CD4-positive, alpha-beta T cell treated with Interleukin-15 for 1 hour (primary cell): Measurements from ENCODE around the gene ATP5PB.
A peak's percentile ranks its signal among the peaks of the same experiment; 100 is the strongest.

Experiments
- DNase-seq: peaks from one replicate; pipeline ENCODE4 v3.0.0-alpha.2; 2020

The ATP5PB gene

DNA sequence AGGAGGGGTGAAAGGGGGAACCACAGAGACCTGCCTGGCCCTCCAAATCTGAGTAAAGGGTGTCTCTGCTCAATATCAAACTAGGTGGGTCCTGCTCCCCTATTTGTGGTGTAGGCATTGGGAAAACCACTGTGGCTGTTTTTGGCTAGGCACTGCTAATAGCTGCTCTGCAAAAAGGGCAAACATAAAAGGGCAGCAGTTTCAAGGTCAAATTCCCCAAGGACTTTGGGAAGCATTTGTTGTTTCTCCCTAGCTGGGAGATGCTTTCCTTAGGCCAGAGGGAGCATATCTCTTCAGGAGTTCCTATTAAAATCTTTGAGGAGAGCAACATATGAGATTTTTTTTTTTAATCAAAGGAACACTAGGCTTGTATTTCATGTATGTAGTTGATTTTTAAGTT lies 26.9 kb downstream of the ATP5PB start:
- DNase-seq = no peak

DNA sequence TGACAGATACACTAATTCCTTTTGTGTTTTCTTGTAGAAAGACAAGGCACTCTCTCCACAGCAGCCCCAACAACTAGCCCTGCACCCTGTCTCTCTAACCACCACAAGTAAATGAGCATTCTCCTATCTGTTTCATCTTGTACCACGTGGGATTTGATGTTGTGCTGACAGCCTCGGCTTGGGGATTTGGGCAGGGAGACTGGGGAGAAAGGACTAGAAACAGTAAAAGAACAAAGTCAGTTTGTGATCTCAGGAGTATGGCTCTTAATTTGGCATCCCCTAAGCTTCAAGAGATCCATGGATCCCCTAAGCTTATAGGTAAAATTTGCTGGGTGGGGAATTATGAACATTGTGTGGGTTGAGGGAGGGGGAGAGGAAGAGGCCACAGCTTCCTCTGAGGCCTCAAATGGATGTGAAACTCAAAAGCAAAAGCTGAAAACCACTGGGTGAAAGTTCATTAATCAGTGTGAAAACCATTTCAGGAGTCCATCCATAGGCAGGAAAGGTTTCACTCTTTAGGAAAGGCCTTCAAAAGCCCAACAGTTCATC lies 27.6 kb downstream of the ATP5PB start:
- DNase-seq = peak; percentile 29

DNA sequence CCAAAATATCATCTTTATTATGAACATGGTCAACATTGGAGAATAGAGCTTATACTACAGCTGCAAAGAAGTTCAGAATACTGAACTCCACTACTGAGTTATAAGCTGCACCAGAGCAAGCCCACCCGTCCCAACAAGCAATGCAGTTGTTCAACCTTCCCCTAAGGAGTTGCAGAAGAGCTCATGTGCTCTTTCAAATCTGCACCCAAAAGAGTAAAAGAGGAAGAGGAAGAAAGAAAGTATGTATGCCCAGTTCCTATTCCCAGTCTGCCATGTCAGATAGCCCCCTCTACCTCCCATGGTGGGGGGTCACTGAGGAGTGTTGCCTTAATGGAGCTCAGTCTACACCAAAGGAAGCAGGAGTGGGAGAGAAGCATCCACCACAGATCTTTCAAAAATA lies 31.4 kb downstream of the ATP5PB start:
- DNase-seq = no peak

DNA sequence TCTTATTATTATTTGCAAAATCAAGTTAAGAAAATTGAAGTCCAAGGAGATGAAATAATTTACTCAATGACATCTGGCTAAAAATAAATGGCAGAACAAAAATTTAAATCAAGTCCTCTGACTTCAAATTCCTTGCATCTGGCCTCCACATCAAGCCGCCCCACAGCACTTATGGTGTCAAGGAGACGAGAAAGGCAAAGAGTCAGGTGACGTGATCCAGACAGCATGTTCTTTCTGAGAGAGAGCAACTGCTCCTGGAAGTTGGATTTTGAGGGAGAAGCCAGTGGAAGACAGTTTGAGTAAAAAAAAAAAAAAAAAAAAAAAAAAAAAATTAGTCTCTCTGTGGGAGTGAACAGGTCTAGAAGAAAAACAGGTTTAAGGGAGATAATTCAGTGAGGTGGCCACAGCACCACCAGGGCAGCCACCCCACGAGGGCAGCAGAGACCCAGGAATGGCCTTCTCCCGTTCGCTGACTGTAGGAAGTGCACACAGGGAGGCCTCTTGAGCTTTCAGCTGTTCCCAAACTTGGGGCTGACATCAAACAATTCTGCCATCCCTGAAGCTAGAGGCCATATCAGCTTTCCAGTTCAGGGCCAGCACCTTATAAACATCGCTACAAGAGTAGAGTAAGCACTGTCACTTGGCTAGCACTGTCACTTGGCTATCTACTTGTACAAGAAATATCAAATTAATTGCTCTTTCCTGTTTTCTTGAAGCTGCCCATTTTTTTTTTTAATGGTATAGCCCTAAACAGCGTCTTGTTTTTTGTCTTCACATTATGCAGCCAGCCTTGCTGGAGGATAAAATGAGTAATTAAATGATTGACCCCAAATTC lies 32.3 kb downstream of the ATP5PB start:
- peak; percentile 68 for DNase-seq

DNA sequence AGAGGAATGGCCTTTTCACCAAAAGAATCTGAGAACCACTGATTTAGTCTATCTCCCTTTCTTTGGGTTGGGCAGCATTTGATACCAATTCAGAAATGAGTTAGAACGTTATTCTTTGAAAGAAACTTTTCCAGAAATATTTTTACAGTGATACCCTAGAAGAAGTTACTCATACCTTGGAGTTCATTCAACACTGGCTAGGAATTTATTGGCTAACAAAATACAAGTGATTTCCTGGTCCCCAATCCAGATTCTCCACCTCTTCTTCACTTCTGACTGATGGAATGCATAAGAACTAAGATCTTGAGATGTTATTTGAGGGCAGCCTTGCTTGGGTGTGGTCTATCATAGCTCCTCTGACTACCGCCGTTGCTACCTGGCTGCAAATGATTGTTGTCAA lies 33.9 kb downstream of the ATP5PB start:
- no peak for DNase-seq

DNA sequence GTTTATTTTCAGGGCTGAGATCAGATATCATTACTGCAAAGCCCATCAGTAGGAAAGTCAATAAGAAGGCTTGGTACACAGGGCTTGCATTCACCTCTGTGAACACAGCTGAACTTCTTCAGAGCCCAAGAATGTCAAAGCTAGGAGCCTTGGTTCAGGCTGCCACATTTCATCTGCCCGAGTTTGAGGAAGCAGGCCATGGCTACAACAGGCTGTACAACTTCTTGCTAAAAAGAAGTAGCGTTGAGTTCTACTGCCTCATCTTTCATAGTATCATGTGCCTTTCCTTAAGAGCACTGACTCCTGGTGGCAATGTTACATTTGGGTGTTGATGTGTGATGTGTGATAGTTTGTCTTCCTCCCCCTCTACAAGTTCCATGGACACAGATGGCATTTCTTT lies 34.6 kb downstream of the ATP5PB start:
- DNase-seq = no peak

DNA sequence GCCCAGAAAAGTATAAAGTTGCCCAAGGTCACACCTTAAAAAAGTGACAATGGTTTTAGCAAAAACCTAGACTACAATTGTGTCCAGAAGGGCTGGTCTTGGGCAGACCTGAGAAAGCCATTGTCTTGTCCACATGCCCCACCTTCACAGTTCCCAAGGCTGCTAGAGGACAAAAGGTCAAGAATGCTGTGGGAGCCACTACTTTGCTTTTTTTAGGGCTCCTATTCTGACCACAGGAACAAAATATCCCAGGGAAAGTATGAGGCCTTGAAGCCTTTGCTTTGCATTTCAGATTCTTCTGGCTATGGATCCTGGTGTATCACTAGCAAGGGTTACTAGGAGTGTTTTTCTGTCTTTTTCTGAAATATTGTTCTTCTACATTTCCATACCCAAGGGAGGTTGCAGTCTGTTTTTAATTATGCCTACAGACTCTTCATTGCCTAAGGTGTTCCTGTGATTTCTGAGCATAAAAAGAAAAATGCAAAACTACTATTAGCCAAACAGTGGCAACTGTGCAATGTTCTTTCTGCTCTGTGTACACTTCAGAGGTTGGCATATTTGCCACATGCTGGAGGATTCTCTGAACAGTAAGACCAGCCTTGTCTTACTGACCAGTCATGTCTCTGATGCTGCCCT lies 35.2 kb downstream of the ATP5PB start:
- DNase-seq = no peak

DNA sequence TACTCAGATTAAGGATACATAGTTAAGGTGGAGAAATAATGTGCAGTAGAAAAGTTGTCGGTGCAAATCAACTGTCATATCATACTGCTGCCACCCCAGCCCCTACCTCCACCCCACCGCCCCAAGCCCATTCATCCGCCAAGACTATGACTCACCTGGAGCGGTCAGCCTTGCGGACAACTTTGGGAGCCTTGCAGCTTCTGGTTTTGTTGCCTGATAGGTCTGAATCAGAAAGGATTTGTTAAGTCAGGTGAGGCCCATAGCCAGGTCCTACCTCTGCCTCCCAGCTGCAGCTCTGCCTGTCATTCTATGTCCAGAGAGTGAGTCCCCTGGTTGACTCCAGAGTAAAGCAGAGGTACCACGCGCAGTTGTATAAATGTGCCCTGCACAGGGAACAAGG lies 37.2 kb downstream of the ATP5PB start:
- DNase-seq = no peak

DNA sequence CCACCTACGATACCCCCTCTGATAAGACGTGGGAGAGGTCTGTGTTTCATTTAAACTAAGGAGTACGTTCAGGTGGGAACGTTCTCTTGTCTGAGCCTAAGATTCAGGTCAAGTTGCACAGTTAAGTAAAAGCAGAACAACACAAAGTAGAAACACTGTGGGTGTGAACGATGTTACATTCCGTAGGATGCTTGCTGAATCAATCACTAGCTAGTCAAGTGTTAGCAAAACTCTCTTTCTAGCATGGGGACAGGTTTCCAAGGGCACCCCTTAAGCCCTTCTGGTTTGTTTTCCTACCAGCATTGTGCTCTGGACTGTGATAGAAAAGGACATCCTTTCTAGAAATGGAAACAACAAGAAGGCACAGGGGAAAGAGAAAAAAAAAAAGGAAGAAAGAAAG lies 37.9 kb downstream of the ATP5PB start:
- no peak for DNase-seq

DNA sequence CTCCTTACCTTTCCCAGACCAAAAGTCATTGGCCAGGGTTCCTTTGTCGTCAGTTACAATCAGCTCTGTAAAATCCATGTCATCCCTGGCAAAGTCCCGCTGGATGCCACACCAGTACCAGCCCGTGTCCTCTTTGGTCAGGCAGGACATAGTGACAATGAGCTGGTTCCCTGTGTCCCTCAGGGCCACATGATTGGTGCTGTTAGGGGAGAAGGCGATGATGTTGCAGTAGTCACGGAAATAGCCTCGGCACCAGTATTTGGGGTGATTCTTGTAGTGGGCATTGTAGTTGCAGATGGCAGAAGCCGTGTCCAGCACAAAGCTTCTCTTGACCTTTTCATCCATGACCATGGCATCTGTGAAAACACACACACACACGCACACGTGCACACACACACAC lies 39.4 kb downstream of the ATP5PB start:
- DNase-seq = no peak

DNA sequence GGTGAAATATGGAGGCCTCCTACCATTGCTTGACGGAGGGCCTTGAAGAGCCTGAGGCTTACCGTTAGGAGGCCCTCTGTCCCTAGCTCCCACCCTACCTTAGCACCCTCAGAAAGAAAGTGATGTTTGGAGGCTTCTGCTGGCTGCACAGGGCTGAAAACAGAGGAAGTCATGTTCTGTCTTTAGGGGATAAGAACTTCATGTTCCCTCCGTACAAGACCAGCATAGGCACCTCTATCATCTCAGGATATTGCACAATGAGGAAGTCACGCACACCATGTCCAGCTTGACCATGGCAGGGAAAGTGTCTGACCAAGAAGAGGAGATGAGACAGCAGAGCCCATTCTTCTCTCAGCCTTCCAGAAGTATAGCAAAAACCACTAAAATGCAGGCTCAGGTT lies 40.3 kb downstream of the ATP5PB start:
- DNase-seq = peak; percentile 24

DNA sequence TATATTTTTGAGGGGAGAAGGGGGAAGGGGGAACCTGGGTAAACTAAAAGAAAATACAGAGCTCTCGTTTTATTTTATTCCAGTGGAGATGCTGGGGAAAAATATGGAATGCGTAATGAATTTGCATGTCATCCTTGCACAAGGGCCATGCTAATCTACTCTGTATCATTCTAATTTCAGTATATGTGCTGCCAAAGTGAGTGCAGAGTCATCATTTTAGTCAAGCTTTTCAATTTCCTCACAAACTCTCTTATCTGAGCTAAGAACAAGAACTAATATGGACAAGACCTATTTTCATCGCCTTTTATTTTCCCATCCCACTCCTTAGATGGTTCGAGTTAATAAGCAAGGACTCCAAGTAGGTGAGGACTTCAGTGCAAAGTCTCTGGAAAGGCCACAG lies 41.0 kb downstream of the ATP5PB start:
- no peak for DNase-seq

DNA sequence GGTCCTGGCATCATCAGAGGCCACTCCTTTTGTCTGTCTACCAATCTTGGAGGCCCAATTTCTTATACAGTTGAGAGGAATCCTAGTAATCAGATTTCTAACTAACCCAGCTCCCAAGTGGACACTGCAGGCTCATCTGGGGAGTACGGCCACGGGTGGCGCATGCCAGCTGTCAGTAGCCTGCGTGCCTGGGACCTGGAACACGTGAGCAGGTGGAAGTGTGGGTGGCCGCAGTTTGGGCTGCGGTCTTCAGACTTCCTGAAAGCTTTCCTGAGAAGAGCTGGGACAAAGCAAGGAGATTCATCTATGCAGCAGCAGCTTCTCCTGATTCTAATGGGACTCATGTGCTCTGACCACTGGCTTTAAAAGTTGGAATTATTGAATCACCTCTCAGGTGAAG lies 41.8 kb downstream of the ATP5PB start:
- DNase-seq = no peak

DNA sequence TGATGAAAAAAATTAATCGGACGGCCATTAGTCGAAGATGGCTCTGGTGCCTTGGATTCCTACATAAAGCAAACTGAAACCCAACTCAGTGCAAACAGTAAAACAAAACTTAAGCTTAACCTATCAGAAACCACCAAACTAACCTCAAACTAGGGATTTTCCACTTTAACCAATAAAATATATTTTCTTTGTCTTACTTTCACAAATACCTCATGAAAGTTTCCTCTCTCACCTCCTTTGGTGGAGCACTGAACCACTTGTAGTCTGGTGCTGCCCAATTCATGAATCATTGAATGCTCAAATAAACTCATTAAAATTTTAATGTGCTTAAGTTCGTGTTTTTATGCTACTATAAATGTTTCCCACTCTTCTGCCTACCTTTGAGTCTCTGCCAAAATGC lies 47.1 kb downstream of the ATP5PB start:
- DNase-seq = no peak

DNA sequence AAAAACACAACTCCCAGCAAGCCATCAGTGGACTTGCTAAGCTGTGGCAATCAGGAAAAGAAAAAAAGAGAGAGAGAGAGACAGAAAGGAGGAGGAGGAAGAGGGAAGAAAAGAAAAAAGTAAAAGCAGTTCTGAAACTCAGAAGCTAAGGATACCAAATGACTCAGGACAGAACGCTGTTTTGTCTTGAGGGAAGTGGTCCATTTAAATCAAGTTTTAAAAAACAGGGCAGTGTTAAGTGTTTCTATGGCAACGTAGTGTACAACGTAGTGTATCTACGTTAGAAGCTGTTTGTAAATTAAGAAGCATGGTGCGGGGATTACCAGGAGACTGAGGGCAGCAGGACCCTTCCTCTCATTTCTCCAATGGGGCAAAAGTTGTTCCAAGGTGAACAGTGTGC lies 48.3 kb downstream of the ATP5PB start:
- no peak for DNase-seq

DNA sequence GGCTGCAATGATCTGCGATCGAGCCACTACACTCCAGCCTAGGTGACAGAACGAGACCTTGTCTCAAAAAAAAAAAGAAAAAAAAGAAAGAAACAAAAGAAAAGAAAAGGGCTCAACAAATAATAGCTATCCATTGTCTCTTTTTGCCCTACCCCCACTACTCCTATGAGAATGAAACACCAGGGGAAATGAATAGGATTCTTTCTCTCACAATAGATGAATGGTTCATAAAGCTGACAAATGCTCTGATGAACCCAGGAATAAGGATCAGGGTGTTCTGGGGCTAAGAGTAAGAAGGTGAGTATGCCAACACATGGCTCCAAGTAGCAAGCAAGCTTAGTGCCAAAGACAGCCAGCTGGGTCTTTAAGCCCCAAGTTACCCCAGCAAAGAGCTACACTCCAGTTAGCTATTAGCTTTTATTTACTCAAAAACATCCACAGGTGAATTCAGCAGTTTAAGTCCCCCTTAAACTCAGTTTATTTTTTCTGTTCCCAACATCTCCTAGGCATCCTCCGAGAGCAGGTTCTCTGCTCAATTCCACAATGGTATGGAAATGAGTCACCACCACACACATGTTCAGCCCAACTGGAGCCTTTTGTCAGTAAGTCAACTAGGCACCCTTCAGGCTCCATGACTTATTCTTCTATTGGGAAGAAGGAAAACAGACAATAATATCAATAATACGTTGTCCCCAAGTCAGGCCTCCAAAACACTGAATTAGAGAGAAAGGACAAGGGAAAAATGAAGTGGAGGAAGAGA lies 49.9 kb downstream of the ATP5PB start:
- no peak for DNase-seq

DNA sequence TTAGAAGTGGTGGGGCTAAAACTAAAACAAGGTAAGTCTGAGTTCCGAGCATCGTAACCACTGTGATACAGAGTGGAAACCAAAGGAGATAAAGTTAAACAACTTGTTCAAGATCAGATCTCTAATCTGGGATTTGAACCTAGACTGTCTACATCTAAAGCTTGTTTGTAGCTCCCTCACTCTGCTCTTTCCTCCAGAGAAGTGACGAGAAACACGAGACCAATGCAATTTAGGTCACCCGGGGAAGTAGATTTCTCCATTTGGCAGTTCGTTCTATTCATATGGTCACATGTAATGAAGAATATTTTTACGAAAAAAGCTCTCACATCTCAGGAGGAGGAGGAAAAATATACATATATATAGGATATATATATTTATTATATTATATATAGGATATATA lies 52.4 kb downstream of the ATP5PB start:
- no peak for DNase-seq

DNA sequence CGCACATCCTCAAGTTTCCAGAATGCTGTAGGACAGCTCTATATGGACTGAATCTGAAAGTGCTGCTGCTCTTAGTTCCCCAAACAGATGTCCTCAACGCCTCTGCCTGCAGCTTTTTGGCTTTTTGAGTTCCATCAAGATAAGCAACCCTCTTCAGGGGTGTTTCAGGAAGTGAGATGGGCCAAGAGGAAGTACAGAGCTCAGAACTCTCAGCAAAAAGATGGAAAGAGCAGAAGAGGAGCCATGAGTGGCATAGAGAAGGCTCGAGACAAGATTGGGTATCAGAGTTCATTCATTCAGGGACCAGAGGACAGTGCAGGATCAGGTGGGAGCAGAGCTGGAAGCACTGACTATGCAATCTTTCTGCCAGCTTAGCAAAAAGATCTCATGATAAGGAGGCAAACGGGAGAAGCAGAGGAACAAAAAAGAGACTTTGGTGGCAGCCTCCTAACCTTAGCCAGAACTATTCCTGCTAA lies 54.4 kb downstream of the ATP5PB start, which contains the start of the genes ADORA3 and TMIGD3:
ADORA3 (minus strand) TSS at position 49 of the 476 bp plus-strand sequence. CDS start 279 bp downstream, outside the sequence.
TMIGD3 (minus strand) TSS at position 49 of the 476 bp plus-strand sequence. CDS start 279 bp downstream, outside the sequence.
- peak; percentile 44 for DNase-seq

DNA sequence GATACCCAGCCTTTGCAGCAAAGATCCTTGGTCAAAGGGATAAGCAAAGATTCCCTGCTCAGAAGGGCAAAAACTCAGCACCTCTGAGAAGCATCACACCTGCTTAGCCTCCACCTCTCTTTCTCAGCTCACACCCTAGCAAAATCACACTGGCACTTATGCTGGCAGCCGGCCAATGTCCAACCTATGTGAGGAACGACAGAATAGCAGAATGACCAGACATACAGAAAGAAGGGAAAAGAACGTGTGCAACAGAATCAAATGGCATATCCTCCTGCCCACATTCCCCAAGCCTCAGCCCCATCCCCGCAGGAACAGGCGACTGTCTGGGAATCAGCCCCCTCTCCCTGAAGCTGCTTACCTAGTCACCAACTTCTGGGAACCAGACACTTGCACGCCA lies 54.8 kb downstream of the ATP5PB start:
- DNase-seq = no peak

DNA sequence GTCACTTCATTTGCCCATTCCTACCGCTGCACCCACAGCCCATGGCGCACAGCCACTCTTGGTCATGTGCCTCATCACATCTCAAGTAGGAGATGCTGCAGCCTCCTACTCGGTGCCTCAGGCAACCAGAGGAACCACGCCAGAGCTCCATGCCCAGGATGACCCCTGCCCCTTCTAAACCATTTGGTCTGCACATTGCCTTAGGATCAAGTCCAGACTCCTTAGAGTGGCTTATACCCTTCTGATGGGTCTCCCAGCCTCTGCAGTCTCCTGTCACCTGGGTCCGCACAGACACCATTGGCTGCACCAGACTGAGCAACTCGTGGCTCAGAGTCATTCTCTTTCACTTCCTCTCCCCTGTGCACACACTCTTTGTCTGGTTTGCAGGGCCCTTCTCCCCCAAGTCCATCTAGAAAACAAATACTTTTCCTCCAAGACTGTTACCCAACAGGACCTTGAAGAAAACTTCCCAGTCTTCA lies 56.4 kb downstream of the ATP5PB start:
- peak; percentile 70 for DNase-seq

DNA sequence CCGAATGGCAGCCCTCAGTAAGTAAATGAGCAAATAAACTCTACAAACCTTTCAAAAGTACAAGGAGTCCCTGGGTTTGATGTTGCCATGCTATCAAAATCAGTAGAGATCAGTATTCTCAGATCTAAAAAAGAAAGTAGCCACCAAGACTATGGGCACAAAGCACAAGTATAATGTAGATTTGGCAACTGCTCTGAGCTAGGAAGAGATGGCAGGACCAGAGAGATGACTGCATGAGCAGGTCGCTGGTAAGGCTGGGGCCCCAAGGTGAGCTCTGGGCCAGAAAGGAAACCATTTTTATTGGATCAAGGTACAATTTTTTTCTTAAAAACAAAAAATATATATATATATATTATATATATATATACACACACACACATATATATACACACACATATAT lies 57.3 kb downstream of the ATP5PB start:
- DNase-seq = no peak

DNA sequence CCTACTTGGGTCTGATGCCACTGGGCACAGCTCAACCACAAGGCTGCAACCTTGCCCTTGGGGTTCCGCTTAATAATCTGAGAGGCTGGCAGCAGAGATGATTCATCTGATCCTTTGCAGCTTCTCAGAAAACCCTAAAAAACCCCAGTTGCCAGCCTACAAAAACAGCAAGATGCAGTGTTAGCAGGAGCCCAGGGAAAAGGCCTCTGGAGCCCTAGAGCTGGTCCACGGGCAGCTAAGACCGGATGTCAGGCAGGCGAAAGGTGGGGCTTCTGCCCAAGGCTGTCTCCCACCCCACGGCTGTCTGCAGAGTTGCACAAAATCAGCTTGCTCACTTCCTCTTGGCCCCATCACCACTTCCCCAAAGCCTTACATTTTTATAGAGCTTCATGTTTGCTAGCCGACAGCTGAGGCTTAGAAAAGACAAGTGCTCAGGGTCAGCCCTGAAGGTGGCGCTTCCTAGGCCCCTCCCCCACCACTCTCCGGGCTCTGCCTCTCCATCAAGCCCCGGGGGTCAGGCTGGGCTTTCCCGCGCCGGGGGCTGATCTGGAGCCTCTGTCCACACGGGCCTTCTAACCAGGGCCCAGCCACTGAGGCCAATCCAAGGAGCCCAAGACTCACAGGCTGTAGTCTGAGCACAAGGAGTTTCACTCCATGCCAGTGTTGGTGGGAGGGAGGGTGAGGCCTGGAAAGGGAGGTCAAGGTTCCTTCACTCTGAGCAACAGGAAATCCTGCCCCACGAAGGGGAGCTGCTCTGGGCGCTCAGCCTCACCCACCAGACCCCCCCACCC lies 58.3 kb downstream of the ATP5PB start:
- DNase-seq = peak; percentile 84
